ENCODE data around the gene PPP1R16B. TPM values are rescaled to one million over a fixed set of nuclear protein-coding genes. Genes with fewer than 3 reads are reported as not detected.

Gene PPP1R16B
- polyA plus RNA-seq, 2 of the 4 experiments (the other 2 are of a cell fraction) = 0.17 to 0.31 TPM

GRCh38 chr20:38759106-38759505 is 46.4 kb upstream of the PPP1R16B start:
- ChIA-PET CTCF (interaction anchor here (1.2 to 13.5 kb wide), 7 partner anchors 9 to 134 kb away, joined by 3 to 102 read pairs (median 5); partner anchors contain the start of gene ACTR5), POLR2A (no interaction called here)
- ATAC-seq (no peak), FAIRE-seq (no peak), DNase-seq (ENCODE audit: low read depth in 1 of 2, low spot score in 1 of 2) (no peak)
- peaks cover 8% of the 10 kb centered on the region for H3K4me1 ChIP-seq
- TF ChIP-seq CTCF (IDR thresholded peaks at IDR 0.05) (no peak), JUN (IDR thresholded peaks at IDR 0.05) (no peak), RARB (CRISPR knock-in tag; IDR thresholded peaks at IDR 0.05) (no peak), NFE2L2 (conservative IDR thresholded peaks at IDR 0.05; ENCODE audit: low read length) (no peak), ZSCAN20 (CRISPR knock-in tag; IDR thresholded peaks at IDR 0.05) (no peak), KDM1A (IDR thresholded peaks at IDR 0.05; ENCODE audit: low read depth) (no peak), CHD4 (IDR thresholded peaks at IDR 0.05; ENCODE audit: borderline replicate concordance) (no peak), RFX5 (IDR thresholded peaks at IDR 0.05) (no peak), TP53 (CRISPR knock-in tag; IDR thresholded peaks at IDR 0.05) (no peak), CEBPB (IDR thresholded peaks at IDR 0.05) (no peak), ZFP36 (IDR thresholded peaks at IDR 0.05; ENCODE audit: borderline replicate concordance, partially characterized antibody) (no peak), SMC3 (IDR thresholded peaks at IDR 0.05) (no peak), HDAC2 (IDR thresholded peaks at IDR 0.05) (no peak), MYC (IDR thresholded peaks at IDR 0.05; ENCODE audit: borderline replicate concordance, low read length) (no peak), FOSB (CRISPR knock-in tag; IDR thresholded peaks at IDR 0.05) (no peak), BHLHE40 (IDR thresholded peaks at IDR 0.05; ENCODE audit: low read depth, low read length) (no peak), FOXS1 (CRISPR knock-in tag; IDR thresholded peaks at IDR 0.05) (no peak)
- TF ChIP-seq, protein P1, sequence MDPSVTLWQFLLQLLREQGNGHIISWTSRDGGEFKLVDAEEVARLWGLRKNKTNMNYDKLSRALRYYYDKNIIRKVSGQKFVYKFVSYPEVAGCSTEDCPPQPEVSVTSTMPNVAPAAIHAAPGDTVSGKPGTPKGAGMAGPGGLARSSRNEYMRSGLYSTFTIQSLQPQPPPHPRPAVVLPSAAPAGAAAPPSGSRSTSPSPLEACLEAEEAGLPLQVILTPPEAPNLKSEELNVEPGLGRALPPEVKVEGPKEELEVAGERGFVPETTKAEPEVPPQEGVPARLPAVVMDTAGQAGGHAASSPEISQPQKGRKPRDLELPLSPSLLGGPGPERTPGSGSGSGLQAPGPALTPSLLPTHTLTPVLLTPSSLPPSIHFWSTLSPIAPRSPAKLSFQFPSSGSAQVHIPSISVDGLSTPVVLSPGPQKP (IDR thresholded peaks at IDR 0.05; ENCODE audit: low read depth, low read length) = no peak
- TF ChIP-seq, protein P2, sequence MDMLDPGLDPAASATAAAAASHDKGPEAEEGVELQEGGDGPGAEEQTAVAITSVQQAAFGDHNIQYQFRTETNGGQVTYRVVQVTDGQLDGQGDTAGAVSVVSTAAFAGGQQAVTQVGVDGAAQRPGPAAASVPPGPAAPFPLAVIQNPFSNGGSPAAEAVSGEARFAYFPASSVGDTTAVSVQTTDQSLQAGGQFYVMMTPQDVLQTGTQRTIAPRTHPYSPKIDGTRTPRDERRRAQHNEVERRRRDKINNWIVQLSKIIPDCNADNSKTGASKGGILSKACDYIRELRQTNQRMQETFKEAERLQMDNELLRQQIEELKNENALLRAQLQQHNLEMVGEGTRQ (IDR thresholded peaks at IDR 0.05) = no peak
- H3K9me3 ChIP-seq = no peaks in the 10 kb centered on the region
- no peak overlapping the region for H3K4me3 ChIP-seq
- H3K4me2 ChIP-seq = no peak overlapping the region
- WGBS (ENCODE audit: missing lambda C conversion rate) = 95% methylated on average over 7 of the region's 7 CpGs
- no peak overlapping the region for H3K27ac ChIP-seq

- ATAC-seq (no peak), DNase-seq (ENCODE audit: low read depth in 1 of 2, low spot score in 1 of 2) (no peak), FAIRE-seq (no peak)
- TF ChIP-seq RAD21 (conservative IDR thresholded peaks at IDR 0.05 in 1 of 2, IDR thresholded peaks at IDR 0.05 in 1 of 2) (no peak), NFE2L2 (conservative IDR thresholded peaks at IDR 0.05; ENCODE audit: low read length) (no peak), ZNF302 (CRISPR knock-in tag; IDR thresholded peaks at IDR 0.05) (no peak), JUNB (IDR thresholded peaks at IDR 0.05) (no peak), CEBPB (IDR thresholded peaks at IDR 0.05) (no peak), ESRRA (IDR thresholded peaks at IDR 0.05; ENCODE audit: borderline replicate concordance, low read length) (no peak)
- TF ChIP-seq, protein P3, sequence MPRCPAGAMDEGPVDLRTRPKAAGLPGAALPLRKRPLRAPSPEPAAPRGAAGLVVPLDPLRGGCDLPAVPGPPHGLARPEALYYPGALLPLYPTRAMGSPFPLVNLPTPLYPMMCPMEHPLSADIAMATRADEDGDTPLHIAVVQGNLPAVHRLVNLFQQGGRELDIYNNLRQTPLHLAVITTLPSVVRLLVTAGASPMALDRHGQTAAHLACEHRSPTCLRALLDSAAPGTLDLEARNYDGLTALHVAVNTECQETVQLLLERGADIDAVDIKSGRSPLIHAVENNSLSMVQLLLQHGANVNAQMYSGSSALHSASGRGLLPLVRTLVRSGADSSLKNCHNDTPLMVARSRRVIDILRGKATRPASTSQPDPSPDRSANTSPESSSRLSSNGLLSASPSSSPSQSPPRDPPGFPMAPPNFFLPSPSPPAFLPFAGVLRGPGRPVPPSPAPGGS (IDR thresholded peaks at IDR 0.05) = no peak
- no peak overlapping the region for H3K4me3 ChIP-seq
- H3K27ac ChIP-seq = no peak overlapping the region
- POLR2A ChIA-PET = no interaction called here
- CTCF ChIA-PET = interaction anchor here (1.6 to 13.5 kb wide), 5 partner anchors 11 to 116 kb away, joined by 3 to 102 read pairs (median 4); partner anchors contain the start of gene ACTR5
- no peaks in the 10 kb centered on the region for H3K9me3 ChIP-seq
- peaks cover 27% of the 10 kb centered on the region for H3K4me1 ChIP-seq
- WGBS (ENCODE audit: missing lambda C conversion rate) = 92% methylated on average over 4 of the region's 4 CpGs
- H3K4me2 ChIP-seq = no peak overlapping the region
These were observed 44.5 kb upstream of the PPP1R16B start for GRCh38 chr20:38760978-38761377.

All from A549 (cell line).